ENCODE measurements around the gene CCDC88A. TPM values are rescaled to one million over a fixed set of nuclear protein-coding genes. Genes with fewer than 3 reads are reported as not detected.

The CCDC88A gene
- polyA plus RNA-seq, 1 of the 3 experiments (the other 2 are of a cell fraction) = 7.0 TPM

GRCh38 chr2:55351672-55352071 is 68.0 kb downstream of the CCDC88A start:
- WGBS (ENCODE audit: low lambda C conversion rate) = 92% methylated on average over 3 of the region's 3 CpGs
- H4K20me1 ChIP-seq (ENCODE audit: insufficient read depth) = no peaks in the 10 kb centered on the region

GRCh38 chr2:55345064-55345463 is 74.6 kb downstream of the CCDC88A start:
- POLR2A ChIA-PET = no interaction called here
- H3K79me2 ChIP-seq (ENCODE audit: insufficient read depth) = no peaks in the 10 kb centered on the region
- no peak overlapping the region for H3K4me3 ChIP-seq (ENCODE audit: low read depth in 2 of 2, low read length in 1 of 2)
- WGBS (ENCODE audit: low lambda C conversion rate) = 99% methylated on average over 4 of the region's 4 CpGs
- peaks cover 37 to 41% of the 10 kb centered on the region in 2 experiments for H3K36me3 ChIP-seq (replicated peaks in 1 of 2; ENCODE audit: control insufficient read depth in 1 of 2, insufficient read depth in 2 of 2, low read length in 1 of 2)
- no peaks in the 10 kb centered on the region for H3K9me2 ChIP-seq
- H3F3A ChIP-seq (replicated peaks; ENCODE audit: insufficient read depth) = peaks cover 6% of the 10 kb centered on the region
- no peak for DNase-seq
- H3K9ac ChIP-seq = no peak overlapping the region
- no peak overlapping the region for H3K4me2 ChIP-seq
- CTCF ChIA-PET = no interaction called here
- H2AFZ ChIP-seq (ENCODE audit: low read depth) = no peak overlapping the region
- no peaks in the 10 kb centered on the region for H3K4me1 ChIP-seq (ENCODE audit: control insufficient read depth in 1 of 2, insufficient read depth in 2 of 2, low read depth in 1 of 2, low read length in 1 of 2)
- no peaks in the 10 kb centered on the region for H3K9me3 ChIP-seq
- no peaks in the 10 kb centered on the region for H3K27me3 ChIP-seq (ENCODE audit: insufficient read depth)
- no peaks in the 10 kb centered on the region for H4K20me1 ChIP-seq (ENCODE audit: insufficient read depth)
- no peak overlapping the region for H3K27ac ChIP-seq (ENCODE audit: low read depth in 2 of 2, low read length in 1 of 2)
- TF ChIP-seq TEAD4 (IDR thresholded peaks at IDR 0.05; ENCODE audit: borderline replicate concordance, insufficient read depth) = no peak
- no peak for TF ChIP-seq SMC3 (IDR thresholded peaks at IDR 0.05; ENCODE audit: low read depth, low read length)
- no peak for TF ChIP-seq RXRA (IDR thresholded peaks at IDR 0.05; ENCODE audit: borderline replicate concordance, low read depth)
- TF ChIP-seq CHD2 (IDR thresholded peaks at IDR 0.05; ENCODE audit: low read length, partially characterized antibody) = no peak
- TF ChIP-seq PBX3 (IDR thresholded peaks at IDR 0.05) = no peak
- no peak for TF ChIP-seq USF1 (IDR thresholded peaks at IDR 0.05; ENCODE audit: borderline replicate concordance, low read depth)
- no peak for TF ChIP-seq GATA2 (CRISPR knock-in tag; IDR thresholded peaks at IDR 0.05)
- TF ChIP-seq NRF1 (IDR thresholded peaks at IDR 0.05; ENCODE audit: low read depth, low read length) = no peak
- no peak for TF ChIP-seq MXI1 (IDR thresholded peaks at IDR 0.05; ENCODE audit: low read depth, low read length)
- TF ChIP-seq NFIC (IDR thresholded peaks at IDR 0.05; ENCODE audit: borderline replicate concordance) = no peak
- no peak for TF ChIP-seq EZH2phosphoT487 (IDR thresholded peaks at IDR 0.05; ENCODE audit: borderline replicate concordance, low read depth)

More at GRCh38 chr2:55351672-55352071, 68.0 kb downstream of the CCDC88A start:
- H2AFZ ChIP-seq (ENCODE audit: low read depth) = no peak overlapping the region
- 0 out of 2 replicates have a peak, but pooled peaks cover 4% of the 10 kb centered on the region for H3K9me3 ChIP-seq
- H3K9me2 ChIP-seq = no peaks in the 10 kb centered on the region
- no peak overlapping the region for H3K4me3 ChIP-seq (ENCODE audit: low read depth in 2 of 2, low read length in 1 of 2)
- no peak overlapping the region for H3K9ac ChIP-seq
- no peak for DNase-seq
- no peak overlapping the region for H3K27ac ChIP-seq (ENCODE audit: low read depth in 2 of 2, low read length in 1 of 2)
- TF ChIP-seq FOXJ3 (CRISPR knock-in tag; IDR thresholded peaks at IDR 0.05) = no peak
- TF ChIP-seq MAX (IDR thresholded peaks at IDR 0.05; ENCODE audit: low read depth) = no peak
- no peak for TF ChIP-seq REST (IDR thresholded peaks at IDR 0.05; ENCODE audit: low read depth, low read length)
- TF ChIP-seq JUND (IDR thresholded peaks at IDR 0.05) = no peak
- no peak for TF ChIP-seq IRF3 (IDR thresholded peaks at IDR 0.05; ENCODE audit: low read depth, low read length)
- no peak for TF ChIP-seq CHD2 (IDR thresholded peaks at IDR 0.05; ENCODE audit: low read length, partially characterized antibody)
- no peak for TF ChIP-seq RCOR1 (IDR thresholded peaks at IDR 0.05; ENCODE audit: low read length)
- H3K27me3 ChIP-seq (ENCODE audit: insufficient read depth) = no peaks in the 10 kb centered on the region
- no peak overlapping the region for H3K4me2 ChIP-seq
- ChIA-PET CTCF (no interaction called here), POLR2A (no interaction called here)
- H3K79me2 ChIP-seq (ENCODE audit: insufficient read depth) = no peaks in the 10 kb centered on the region
- peaks cover 5 to 31% of the 10 kb centered on the region in 2 experiments for H3K36me3 ChIP-seq (replicated peaks in 1 of 2; ENCODE audit: control insufficient read depth in 1 of 2, insufficient read depth in 2 of 2, low read length in 1 of 2)
- no peaks in the 10 kb centered on the region for H3F3A ChIP-seq (replicated peaks; ENCODE audit: insufficient read depth)
- H3K4me1 ChIP-seq (ENCODE audit: control insufficient read depth in 1 of 2, insufficient read depth in 2 of 2, low read depth in 1 of 2, low read length in 1 of 2) = no peaks in the 10 kb centered on the region
